Left kidney (tissue), 2 donors: ENCODE results near the gene ITPR1. TPM values are rescaled to one million over a fixed set of nuclear protein-coding genes. Genes with fewer than 3 reads are reported as not detected.
A peak's percentile ranks its signal among the peaks of the same experiment; 100 is the strongest.

Experiments
- DNase-seq: peaks from one replicate; pipeline ENCODE4 v3.0.0-alpha.2; 2013
- polyA plus RNA-seq: library from polyadenylated mRNA; unstranded; fragments of 120-200 nt; gene quantifications from one replicate; pipeline ENCODE4 v1.2.1, GENCODE V29; 2013; ENCODE audit not compliant: insufficient read length

Gene ITPR1
- polyA plus RNA-seq, 1 donor, result 68.2 TPM

DNA sequence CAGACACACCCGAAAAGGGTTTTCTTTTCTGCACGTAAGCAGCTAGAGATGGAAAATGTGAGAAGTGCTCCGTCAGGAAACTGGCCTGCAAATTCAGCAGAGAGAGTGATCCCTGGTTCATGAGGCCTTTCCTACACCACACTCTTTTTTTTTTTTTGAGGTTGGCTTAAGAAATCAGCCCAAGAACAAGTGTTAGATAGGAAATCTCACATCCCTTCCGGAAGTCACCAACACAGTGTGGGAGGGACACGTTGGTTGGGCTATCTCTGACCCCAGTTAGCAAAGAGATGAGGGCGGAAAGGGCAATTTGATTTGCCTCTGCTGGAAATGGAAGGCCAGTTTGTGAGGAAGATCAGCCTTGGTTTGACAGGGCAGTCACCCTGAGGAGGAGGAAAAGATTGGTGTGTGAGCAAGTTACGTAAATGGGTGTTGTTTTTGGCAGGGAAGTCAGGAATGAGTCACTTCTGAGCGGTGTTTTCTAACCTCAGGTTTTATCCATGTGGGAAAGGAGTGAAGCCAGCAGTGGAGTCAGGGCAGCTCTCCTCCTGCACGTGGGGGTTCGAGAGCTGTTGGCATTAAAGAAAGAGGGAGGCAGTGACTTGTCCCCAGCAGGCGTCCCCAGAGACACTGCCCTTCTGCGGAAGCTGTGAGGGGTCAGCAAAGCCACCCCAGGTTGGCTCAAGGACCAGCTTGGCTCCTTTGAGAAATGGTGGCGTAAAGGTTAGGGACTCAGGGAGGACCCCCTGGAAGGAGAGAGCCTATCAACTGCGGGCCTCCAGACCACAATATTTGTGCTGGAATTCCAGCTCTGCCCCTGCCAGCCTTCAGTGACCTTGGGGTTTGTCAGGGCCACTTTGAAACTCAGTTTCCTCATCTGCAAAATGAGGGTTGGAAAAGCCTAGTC is 248.5 kb downstream of the ITPR1 start:
- no peak for DNase-seq

DNA sequence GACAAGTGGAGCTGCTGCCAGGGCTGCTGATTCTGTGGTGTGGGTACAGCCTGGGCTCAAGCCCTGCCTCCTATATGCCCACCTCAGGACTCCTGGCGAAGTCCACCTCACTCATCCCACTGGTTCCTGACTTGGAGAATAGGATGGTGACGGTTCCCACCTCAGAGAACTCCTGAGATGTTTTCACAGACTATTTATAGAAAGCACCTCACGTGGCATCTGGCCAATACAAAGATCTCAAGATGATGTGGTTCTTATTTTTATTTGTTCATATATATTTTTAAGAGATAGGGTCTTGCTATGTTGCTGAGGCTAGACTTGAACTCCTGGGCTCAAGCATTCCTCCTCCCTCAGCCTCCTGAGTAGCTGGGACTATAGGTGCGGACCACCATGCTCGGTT is 249.2 kb downstream of the ITPR1 start:
- no peak for DNase-seq

DNA sequence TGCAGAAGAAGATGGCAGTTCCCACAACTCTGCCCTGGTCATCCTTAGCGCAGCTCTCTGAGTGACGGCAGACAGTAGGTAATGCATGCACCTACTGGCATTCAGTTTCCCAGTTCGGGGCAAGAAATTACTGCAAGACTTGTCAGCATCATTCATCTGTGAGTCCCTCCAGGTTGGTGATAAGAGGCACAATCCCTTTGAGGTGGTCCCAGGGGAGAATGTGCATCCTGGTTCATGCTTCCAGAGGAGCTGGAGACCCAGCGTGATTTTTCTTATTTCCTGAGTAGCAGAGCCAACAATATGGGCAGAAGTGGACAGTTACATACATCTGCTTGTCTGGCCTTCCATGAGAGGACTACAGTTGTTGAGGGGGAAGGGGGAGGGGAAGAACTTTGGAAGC is 250.2 kb downstream of the ITPR1 start:
- DNase-seq, result no peak

DNA sequence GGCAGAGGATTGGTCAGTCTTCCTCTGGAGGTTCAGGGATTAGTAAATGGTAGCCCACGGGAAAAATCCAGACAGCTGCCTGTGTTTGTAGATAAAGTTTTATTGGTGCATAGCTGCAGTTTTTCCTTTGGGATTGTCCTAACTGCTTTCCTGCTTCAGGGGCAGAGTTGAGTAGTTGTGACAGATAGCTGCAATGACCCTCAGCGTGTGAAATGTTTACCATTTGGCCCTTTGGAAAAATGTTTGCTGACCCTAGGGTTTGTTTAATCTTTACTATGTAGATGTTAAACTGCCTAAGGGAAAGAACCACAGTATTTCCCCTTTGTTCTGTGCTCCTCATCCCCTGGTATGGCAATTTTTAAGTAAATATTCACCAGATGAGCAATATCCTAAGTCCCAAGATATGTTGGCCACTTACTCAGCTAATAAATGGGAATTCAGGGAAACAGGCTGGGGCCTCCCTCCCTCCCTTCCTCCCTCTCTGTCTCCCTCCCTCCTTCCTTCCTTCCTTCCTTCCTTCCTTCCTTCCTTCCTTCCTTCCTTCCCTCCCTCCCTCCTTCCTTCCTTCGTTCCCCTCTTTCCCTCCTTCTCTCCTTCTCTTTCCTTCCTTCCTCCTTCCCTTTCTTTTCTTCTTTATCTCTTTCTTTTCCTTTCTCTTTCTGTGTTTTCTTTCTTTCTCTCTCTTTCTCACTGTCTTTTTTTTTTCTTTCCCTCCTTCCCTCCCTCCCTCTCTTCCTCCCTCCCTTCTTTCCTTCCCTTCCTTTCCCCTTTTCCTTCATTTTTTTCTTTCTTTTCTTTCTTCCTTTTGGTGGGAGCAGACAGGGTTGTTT is 251.5 kb downstream of the ITPR1 start:
- no peak for DNase-seq

DNA sequence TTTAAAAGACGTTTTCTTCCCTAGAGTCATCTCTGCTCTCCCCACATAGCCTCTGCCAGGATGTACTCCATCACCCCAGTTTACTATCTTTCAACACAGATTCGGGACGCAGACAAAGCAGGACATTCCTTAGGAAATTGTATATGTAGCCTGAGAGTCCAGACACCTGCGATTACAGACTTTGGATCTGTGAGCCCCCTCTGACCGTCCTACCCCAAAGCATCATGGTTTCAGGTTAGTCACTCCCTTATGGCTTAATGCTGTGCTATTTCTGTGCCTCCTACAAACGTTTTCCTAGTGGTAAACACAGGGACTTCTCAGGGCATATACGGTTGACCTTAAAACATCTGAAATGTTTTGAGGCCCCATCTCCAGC is 252.1 kb downstream of the ITPR1 start:
- no peak for DNase-seq

DNA sequence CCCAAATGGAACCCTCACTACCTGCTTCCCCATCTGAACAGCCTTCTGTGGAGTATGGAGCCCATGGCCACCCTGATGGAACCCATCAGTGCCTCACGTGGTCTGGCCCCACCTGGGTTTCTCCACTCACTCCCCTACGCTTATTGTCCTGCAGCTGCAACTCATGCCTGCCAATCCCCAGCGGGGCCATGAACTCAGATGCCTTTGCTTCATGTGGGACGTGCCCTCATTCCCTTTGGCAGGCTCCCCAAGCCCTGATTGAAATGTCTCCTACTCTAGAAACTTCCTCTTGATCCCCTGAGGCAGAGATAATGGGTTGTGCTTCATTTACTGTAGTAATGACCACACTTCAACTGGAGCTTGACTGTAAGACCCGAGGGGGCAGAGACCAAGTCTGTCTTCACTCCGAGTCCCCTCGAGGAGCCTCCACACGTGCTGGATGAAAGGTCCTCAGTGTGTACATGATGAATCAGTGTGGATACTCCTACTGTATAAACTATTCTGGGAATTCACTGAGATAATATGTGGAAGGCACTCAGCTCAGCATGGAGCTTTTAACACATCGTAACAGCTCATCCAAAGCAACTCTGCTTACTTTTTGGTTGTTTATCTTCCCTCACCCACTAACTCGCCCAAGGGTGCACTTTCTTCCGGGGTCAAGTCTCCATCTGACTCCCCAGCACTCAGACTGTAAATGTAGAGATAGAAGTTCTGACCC is 253.3 kb downstream of the ITPR1 start:
- DNase-seq, result no peak

DNA sequence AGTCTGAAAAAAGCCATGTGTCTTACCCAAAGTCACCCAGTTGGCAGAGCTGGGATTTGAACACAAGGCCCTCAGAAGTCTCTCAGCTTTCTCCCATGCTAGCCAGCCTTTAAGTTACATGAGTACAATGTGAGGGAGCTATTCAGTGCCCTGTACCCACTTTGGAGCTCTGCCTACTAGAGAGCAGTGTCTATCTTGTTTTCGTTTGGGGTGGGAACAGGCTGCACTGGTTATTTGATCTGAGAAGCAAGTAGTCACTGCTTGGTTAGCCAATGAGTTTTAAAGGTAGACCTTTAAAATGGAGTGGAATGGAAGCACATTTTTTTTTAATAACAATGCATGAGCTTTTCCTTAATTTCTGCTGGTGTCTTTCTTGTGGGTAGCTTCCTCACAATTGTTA is 255.0 kb downstream of the ITPR1 start:
- DNase-seq, result no peak

DNA sequence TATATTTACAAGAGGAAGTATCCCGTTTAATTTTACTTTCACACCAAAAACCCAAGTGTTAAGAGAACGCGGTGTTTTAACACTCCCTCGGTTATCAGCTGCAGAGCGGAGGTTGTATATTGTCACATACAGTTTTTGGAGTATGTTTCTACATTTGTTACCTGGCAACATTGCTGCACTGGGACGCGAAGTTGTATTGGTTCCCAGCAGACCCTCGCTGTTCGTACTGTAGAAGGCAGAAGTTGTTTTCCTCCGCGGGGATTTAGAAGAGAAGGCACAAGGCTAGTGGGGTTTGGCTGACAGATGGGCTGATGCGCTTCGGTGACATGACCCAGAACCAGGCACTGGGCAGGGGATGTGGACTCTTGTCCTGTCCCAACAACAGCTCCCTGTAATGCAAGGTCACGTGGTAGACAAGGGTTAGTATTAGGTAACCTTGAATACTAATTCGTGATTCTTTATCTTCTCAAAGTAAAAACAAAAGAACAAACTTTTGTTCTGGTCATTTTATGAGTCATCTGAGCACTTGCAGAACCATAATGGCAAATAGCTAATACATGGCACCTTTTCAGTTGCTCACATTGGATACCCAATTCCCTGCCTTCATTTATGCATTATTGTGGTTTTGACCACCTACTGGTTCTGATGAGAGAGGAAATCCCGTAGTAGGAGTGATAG is 255.7 kb downstream of the ITPR1 start:
- no peak for DNase-seq

DNA sequence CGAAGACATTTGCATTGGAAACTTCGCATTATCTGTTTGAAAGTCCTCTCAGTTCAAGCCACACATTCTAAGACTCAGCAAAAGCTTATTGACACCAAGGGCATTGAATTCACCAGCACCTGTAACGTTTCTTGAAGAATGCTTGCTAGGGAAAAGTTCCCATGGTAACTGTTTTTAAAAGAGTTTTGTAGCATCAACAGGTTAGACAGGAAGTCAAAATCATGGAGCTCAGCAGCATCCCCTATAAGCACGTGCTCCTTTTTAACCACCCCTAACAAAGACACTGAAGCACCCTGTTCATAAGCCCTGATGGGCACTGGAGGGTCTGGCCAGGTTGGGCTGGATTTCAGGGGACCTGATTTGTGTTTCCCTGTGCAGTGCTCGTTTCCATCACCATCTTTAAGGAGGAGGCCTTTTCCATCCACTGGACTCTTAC is 256.4 kb downstream of the ITPR1 start:
- DNase-seq, result no peak

DNA sequence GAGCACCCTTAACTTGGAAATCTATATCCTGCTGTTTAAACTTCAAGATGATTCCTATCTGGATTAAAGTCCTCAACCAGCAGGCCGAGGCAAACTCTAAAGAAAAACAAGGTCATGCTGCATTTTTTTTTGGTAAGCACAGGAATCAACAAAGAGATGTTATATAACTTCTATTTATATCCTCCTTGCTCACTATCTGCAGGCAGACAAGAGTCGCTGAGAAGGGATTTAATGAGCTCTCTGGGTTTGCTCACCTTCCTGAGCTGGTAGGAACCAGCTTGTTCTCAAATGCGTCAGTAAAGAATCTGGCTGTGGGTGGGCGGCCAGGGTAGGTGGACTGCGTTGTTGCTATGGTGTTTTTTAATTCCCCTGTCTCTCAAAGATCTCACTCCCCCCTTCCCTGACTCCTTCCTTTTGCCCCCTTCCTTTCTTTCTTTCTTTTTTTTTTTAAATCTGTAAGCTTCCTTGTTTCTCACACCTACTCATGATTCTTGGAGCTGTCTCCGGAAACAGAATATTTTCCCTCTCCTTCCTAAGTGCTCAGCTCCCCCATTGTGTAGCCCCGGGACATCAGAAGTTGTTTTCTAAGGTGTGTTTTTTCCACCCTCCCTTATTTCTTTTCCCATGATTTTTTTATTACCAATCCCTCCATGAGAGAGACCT is 257.3 kb downstream of the ITPR1 start:
- DNase-seq, result peak; percentile 70

DNA sequence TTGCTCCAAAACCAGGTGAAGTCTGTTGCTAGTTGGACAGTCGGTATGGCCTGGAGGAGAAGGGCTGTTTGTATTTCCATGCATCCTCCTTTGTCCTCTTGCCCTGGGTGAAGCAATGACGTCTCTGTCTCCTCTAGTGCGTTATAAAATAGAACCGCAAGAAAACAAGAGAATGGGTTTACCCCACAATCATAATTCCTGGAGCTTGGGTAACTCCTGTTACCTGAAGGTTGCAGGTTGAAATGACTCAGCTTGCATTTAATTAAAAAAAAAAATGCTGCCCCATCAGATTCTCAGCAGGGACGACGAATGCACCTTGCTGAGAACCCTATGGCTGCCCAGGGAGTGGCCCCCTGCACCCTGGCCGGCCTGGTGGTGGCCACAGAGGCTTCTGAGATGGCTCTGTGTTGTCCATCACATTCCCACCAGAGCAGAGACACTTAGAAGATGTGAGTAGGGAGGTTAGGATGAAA is 257.9 kb downstream of the ITPR1 start:
- DNase-seq, result no peak

DNA sequence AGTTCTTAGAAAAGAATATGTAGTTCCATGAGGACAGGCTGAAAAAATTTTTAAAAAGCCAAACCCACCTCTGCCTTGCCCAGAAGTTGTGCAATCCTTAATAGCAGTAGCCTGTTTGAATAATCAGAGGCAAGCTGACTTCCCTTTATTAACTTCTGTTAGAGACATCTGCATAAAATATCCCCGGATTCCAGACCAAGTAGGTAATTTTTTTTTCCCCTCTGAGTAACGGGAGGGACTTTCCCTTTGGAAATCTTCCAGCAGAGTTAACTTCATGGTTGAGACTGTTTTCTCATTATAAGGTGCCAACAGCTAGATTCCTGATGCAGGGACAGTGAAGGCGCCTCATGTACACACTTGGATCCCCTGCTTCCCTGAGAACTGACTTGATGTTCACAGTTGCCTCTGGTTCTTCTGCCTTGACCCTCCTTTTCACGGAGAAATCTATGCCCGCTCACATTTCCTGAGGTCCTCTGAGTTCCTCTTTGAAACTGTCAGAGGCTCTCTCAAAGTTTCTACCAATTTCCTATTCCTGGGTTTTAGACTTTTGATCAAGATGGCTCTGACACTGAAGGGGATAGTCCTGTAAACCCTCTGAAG is 258.5 kb downstream of the ITPR1 start:
- peak; percentile 62 for DNase-seq

DNA sequence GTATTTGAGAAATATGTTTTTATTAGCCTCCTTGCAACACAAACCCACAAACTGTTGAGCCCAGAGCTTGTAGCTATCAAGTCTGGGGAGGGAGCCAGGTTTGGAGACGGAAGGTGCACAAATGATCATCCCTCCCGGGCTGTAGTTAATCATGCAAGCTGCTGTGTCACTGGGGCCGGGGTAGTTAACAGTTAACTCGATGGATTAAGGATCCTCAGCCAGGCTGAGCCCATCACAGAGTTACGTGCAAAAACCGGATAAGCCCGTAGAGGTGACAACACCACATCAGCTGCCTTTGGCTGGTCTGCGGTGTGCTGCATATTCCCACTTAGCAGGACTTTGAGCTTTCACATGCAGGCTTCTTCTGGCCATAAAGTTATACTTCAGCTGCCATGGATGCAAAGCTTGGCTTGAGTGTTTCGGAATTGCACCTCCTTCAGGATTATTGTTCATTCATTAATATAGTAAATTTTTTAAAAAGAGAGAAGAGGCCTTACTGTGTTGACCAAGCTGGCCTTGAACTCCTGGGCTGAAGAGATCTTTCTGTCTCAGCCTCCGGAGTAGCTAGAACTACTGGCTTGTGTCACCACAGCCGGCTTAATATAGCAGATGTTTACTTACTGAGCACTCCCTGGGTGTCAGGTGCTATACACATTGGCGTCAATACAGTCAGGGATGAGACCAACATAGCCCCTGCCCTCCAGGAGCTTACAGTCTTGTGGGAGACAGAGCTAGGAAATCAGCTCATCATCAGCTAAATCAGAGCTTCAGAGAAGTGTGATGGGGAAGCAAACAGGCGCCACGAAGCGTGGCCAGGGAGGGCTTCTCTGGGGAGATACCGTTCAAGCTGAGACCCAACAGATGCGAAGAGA is 259.3 kb downstream of the ITPR1 start:
- DNase-seq, result peak; percentile 50

DNA sequence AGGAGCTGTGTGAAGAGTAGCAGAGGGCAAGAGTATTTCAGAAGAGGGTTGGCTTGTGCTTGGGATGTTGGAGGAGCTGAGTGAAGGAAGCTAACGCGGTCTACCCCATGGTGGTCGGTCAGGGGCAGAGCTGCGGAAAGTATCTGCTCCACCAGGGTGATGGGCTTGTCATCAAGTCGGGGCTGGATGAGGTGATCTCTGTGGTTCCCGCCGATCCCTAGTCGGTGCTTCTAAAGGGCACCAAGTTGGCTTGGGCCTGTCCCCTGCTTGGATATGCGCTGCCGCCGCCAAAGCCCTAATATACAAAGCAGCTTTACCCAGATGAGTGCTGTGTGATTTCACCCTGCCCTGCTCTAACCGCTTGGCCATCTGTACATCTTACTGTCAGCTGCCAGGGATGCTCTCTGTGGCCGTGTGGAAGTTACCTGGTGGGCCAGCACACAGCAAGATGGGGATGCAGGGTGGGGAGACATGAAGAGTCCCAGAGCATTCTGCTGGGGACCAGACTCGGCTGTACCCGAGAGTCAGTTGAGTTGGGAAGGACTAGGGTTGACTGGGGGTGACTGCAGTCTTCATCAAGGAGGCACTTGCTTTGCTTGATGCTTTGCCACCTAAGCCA is 260.0 kb downstream of the ITPR1 start:
- no peak for DNase-seq

DNA sequence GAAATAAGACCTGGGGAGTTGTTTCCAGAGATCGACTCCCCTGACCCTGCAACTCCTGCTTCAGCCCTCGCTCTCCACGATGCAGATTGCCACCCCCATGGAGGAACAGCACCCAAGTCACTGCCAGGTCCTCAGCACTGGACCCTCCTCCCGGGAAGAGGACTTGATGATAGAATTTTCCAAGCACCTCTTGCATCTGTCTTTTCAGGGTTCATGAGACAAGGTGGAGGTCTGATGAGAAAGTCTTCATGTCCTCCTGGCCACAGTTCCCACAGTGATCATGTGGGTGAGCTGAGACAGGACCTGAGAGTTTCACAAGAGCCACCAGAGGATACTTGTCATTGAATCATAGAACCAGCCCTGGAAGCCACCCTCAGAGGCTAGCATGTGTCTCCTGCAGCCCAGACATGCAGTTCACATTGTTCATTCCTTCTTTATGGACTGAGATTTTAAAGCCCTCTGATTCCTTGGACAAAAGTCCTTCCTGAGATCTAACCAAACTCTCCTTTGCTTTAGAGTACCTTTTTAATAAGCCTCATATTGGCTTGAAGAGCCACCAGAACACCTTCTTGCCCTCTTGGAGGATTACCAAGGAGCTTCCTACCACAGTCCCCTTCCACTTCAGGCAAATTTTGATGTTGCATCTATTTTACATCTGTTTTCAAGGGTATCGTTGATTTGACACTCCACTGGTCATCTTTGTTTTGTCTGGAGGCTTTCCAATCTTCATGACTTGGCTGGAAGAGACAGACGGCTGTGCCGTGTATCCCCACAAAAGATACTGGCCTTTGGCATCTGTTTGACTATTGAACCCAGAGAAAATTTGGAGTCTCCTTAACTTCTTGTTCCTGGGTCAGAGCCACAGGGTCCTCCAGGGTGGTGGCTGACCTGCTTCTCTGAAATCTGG is 261.3 kb downstream of the ITPR1 start:
- no peak for DNase-seq

DNA sequence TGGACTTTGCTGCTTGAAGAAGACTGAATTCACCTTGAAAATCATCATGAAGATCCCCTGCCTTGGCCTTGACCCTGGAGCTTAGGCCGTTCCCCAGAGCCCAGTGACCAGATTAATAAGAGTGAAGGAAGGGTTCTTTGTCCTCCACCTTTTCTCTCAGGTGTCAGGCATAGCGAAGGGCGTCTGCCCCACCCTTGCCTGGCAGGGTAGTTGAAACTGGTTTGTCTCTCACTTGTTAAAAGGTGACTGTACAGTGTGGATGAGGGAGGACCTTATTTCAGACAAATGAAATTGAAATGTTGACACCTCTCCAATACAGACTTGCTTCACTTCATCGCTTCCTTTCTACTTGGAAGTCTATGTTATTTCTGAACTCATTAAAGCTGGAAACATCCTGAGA is 262.4 kb downstream of the ITPR1 start:
- DNase-seq, result no peak

DNA sequence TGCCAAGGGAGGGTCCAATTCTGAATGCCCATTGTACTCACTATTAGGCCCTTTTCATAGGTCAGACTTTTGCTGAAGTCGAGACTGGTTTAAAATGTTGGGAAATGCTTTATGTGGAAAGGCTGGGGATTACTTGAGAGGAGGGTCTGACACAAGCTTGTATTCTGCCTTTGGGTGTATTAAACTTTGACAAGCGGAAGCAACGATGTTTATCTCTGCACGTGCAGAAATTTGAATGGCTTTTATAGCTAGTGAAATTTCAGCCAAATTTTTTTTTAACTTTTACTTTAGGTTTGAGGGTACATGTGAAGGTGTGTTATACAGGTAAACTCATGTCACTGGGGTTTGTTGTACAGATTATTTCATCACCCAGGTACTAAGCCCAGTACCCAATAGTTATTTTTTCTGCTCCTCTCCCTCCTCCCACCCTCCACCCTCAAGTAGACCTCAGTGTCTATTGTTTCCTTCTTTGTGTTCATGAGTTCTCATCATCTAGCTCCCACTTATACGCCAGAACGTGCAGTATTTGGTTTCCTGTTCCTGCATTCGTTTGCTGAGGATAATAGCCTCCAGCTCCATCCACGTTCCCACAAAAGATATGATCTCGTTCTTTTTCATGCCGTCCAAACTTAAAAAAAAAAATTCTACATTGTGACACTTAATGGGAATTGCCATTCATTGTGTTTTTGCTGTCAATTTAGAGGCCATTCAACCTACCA is 263.1 kb downstream of the ITPR1 start:
- DNase-seq, result no peak
